ENCODE data around the gene PPIL6.

PPIL6 gene

GRCh38 chr6:109449064-109449794 is 8.8 kb upstream of the PPIL6 start:
- no peak for DNase-seq (ENCODE audit: low read depth)

- no peak for DNase-seq (ENCODE audit: low read depth)
Observed at GRCh38 chr6:109448615-109449014, 8.2 kb upstream of the PPIL6 start.

- DNase-seq (ENCODE audit: low read depth): no peak
Observed at GRCh38 chr6:109447878-109448555, 7.6 kb upstream of the PPIL6 start.

GRCh38 chr6:109447087-109447486 is 6.7 kb upstream of the PPIL6 start:
- DNase-seq (ENCODE audit: low read depth): no peak

GRCh38 chr6:109446541-109446940 is 6.1 kb upstream of the PPIL6 start:
- DNase-seq (ENCODE audit: low read depth): no peak

- no peak for DNase-seq (ENCODE audit: low read depth)
Observed at GRCh38 chr6:109446072-109446471, 5.6 kb upstream of the PPIL6 start.

GRCh38 chr6:109445382-109445781 is 5.0 kb upstream of the PPIL6 start:
- no peak for DNase-seq (ENCODE audit: low read depth)

- no peak for DNase-seq (ENCODE audit: low read depth)
Observed at GRCh38 chr6:109443425-109443950, 3.1 kb upstream of the PPIL6 start.

- no peak for DNase-seq (ENCODE audit: low read depth)
Observed at GRCh38 chr6:109442393-109442924, 2.0 kb upstream of the PPIL6 start.

- DNase-seq (ENCODE audit: low read depth): no peak
Observed at GRCh38 chr6:109441069-109441816, 815 bp upstream of the PPIL6 start.

GRCh38 chr6:109436041-109436440 is 4.4 kb downstream of the PPIL6 start:
- no peak for DNase-seq (ENCODE audit: low read depth)

GRCh38 chr6:109434456-109434855 is 6.0 kb downstream of the PPIL6 start:
- no peak for DNase-seq (ENCODE audit: low read depth)

- no peak for DNase-seq (ENCODE audit: low read depth)
Observed at GRCh38 chr6:109429496-109429895, 10.9 kb downstream of the PPIL6 start.

- no peak for DNase-seq (ENCODE audit: low read depth)
Observed at GRCh38 chr6:109428889-109429477, 11.4 kb downstream of the PPIL6 start.

GRCh38 chr6:109424946-109425345 is 15.5 kb downstream of the PPIL6 start:
- DNase-seq (ENCODE audit: low read depth): no peak

- DNase-seq (ENCODE audit: low read depth): no peak
Observed at GRCh38 chr6:109421184-109421583, 19.2 kb downstream of the PPIL6 start.

GRCh38 chr6:109420751-109421150 is 19.7 kb downstream of the PPIL6 start:
- DNase-seq (ENCODE audit: low read depth): no peak

- no peak for DNase-seq (ENCODE audit: low read depth)
Observed at GRCh38 chr6:109417646-109418045, 22.8 kb downstream of the PPIL6 start.

GRCh38 chr6:109411034-109411433 is 29.4 kb downstream of the PPIL6 start:
- no peak for DNase-seq (ENCODE audit: low read depth)

GRCh38 chr6:109406196-109406595 is 34.2 kb downstream of the PPIL6 start:
- peak; percentile 57 for DNase-seq (ENCODE audit: low read depth)

- no peak for DNase-seq (ENCODE audit: low read depth)
Observed at GRCh38 chr6:109397020-109397419, 43.4 kb downstream of the PPIL6 start.

Measured in fibroblast of the conjunctiva (primary cell).